HG03520 (cell line): ENCODE results near the gene VARS2.

Experiments
- ATAC-seq: cut with Tn5 transposase; IDR thresholded peaks from one replicate; pipeline ENCODE4 v1.9.1; 2021; ENCODE audit warnings: mild to moderate bottlenecking, moderate library complexity; ENCODE audit not compliant: unreplicated experiment

The VARS2 gene

GRCh38 chr6:30884521-30885480, 29.2 kb upstream of the VARS2 start:
- ATAC-seq, result no peak

- no peak for ATAC-seq
Measured at GRCh38 chr6:30885481-30885998, 28.5 kb upstream of the VARS2 start.

DNA sequence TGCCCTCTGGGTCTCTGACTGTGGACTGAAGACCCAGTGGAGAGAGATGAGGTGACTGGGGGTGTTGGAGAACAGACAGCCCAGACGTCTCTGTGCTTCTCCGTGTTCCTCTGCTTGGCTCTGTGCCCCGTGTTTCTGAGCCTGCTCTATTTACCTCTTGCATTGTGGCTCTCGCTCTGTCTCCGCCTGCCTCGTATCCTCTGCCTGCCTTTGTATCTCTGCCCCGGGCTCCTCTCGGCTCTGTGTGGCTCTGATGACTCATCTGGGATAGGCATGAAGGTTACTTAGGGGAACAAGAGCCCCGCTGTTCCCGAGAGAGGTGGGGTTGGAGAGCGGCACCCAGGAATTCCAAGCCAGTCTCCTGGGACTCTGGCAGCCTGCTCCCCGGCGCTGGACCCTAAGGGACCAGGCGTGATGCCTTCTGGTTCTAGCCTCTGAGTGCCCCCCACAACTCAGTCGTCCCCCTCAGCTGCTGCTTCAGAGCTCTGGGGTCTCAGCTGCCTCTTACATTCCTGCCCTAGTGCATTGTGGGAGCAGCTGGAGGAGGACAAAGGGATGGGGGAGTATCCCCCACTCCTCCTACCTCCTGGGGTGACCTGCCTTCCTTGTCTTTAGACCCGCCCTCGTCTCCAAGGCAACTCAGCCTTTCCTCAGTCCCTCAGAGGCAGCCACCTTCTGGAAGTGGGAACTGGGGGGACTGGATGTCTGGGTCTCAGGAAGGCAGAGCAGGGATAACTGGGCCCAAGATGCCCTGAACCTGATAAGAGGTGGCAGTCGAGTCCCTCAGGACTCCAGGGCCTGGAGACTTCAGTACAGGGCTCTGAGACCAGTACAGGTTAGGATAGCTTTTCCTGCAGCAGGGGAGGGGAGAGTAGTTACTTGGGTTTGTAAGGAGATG, 27.8 kb upstream of the VARS2 start:
- ATAC-seq, result no peak

DNA sequence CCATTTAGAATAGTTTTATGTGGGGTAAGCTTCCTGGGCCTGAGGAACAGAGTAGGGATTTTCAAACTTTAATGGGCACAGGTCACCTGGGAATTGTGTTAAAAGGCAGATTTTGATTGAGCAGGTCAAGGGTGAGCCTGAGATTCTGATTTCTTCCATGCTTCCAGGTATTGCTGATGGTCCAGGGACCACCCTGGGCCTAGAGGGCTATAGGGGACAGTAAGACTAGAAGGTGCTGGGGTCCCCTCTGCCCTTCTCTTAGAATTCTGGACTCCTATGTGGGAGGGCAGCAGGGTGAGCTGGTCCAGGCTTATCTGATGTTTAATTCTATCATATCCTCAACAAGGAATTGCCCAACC, 27.2 kb upstream of the VARS2 start:
- ATAC-seq, result no peak

DNA sequence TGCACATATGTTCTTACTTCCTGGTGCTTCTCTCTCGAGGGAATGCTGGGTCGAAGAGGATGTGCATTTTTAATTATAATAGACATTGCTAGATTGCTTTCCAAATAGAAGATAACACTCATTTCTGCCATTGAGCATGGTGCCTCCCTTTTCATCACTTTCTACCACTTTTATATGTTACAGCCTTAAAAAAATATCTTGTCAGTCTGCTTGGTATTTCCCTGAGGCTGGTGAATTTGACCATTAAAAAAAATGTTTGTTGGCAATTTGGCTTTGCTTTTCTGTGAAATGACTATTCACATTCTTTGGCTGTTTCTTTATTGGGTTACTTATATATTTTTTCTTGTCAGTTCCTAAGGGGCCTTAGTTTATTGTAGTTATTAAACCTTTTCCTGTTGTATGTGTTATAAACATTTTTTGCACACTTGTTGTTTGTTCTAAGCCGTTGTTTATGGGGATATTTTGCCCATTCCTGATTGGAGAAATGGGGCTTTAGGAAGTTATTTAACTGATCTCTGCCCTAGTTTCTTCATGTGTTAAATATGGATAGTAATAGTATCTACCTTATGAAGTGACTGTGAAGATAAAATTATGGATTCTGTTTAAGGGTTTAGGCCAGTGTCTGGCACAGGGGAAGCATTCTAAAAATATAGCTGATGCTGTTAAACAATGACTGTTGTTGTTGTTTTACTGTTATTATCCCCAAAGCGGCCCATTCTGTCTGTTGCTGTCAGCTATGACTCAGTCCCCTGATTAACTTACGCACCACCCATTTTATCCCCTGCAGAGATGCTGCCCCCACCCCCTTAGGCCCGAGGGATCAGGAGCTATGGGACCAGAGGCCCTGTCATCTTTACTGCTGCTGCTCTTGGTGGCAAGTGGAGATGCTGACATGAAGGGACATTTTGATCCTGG, 25.9 kb upstream of the VARS2 start:
- ATAC-seq, result no peak

GRCh38 chr6:30888816-30889495, 25.1 kb upstream of the VARS2 start:
- ATAC-seq, result no peak

GRCh38 chr6:30889496-30889885, 24.5 kb upstream of the VARS2 start:
- ATAC-seq, result no peak

- ATAC-seq, result no peak
Measured at GRCh38 chr6:30889921-30890645, 24.0 kb upstream of the VARS2 start.

DNA sequence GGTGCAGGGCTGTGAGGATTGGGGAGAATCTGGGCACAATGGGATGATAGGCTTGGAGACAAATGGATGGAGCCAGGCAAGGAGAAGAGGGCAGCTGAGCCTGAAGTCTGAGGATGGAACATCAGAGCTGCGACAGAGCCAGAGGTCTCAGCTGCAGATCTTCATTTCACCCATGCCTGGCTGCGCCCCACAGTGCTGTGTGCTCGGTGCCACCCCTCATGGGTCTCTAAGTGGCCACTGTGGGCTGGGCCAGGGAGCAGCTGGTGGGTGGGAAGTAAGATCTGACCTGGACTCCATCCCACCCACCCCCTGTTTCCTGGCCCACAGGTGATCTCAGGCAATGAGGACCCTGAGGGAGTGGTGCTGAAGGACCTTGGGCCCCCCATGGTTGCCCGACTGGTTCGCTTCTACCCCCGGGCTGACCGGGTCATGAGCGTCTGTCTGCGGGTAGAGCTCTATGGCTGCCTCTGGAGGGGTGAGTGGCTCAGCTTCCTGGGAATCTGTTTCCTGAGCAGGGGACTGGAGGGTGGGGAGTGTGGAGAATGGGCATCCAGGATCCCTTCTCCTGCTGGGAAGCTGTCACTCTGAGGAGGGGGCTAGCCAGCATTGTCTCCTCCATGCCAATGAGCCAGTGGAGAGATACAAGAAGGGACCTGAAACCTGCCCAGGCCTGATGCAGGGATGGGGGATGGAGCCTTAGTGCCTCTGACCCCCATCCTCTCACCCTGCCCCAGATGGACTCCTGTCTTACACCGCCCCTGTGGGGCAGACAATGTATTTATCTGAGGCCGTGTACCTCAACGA, 23.2 kb upstream of the VARS2 start:
- ATAC-seq, result no peak

DNA sequence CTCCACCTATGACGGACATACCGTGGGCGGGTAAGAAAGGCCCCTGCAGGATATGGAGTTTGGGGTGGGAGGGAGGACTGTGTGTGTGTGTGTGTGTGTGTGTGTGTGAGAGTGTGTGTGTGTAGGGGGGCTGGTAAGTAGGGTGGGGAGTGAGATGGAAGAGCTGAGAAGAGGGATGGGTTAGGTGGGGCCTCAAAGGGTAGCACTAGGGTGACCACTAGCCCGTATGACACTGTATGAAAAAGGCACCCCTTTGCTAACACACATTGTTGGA, 22.7 kb upstream of the VARS2 start:
- no peak for ATAC-seq

DNA sequence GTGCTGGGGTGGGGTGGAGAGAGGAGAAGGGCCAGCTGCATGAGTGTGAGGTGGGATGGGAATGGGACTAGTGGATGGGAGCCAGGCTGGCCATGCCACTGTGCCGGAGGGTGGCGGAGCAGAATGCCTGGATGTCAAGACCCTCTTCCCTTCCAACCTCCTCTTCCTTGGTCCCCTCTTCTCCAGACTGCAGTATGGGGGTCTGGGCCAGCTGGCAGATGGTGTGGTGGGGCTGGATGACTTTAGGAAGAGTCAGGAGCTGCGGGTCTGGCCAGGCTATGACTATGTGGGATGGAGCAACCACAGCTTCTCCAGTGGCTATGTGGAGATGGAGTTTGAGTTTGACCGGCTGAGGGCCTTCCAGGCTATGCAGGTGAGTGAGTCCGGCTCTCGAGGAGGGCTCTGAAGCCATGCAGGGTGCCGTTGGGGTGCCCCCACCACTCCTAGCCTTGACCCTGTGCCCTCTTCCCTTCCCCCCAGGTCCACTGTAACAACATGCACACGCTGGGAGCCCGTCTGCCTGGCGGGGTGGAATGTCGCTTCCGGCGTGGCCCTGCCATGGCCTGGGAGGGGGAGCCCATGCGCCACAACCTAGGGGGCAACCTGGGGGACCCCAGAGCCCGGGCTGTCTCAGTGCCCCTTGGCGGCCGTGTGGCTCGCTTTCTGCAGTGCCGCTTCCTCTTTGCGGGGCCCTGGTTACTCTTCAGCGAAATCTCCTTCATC, 22.1 kb upstream of the VARS2 start:
- ATAC-seq, result no peak

GRCh38 chr6:30893001-30893591, 20.9 kb upstream of the VARS2 start:
- ATAC-seq, result no peak

- ATAC-seq, result no peak
Measured at GRCh38 chr6:30893666-30894065, 20.4 kb upstream of the VARS2 start.

DNA sequence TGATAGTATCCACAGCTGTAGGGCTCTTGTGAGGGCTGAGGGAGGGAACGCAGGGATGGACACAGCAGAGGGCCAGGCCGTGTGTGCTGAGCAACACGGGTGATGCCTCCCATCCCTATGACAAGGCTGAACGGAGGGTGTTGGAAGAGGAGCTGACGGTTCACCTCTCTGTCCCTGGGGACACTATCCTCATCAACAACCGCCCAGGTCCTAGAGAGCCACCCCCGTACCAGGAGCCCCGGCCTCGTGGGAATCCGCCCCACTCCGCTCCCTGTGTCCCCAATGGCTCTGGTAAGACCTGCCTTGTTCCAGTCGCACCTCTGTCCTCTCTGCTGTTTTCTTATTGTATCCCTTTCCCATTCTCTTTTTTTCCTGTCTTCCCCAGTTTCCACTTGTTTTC, 19.7 kb upstream of the VARS2 start:
- ATAC-seq, result no peak

GRCh38 chr6:30894935-30895334, 19.1 kb upstream of the VARS2 start:
- no peak for ATAC-seq

- ATAC-seq, result no peak
Measured at GRCh38 chr6:30895343-30895742, 18.7 kb upstream of the VARS2 start.

- ATAC-seq, result no peak
Measured at GRCh38 chr6:30896541-30896940, 17.5 kb upstream of the VARS2 start.

DNA sequence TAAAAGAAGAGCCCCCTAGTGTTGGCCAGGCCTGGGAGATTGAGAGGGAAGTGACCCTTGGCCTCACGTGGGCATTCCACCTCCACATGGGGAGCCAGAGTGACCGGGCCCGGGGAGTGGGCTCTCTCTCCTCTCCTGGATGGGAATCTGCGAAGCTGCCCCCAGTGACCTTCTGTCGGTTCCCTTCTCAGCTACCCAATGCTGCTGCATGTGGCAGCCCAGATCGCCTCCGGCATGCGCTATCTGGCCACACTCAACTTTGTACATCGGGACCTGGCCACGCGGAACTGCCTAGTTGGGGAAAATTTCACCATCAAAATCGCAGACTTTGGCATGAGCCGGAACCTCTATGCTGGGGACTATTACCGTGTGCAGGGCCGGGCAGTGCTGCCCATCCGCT, 16.2 kb upstream of the VARS2 start:
- no peak for ATAC-seq
